ENCODE results near the gene PLXNA2.

The PLXNA2 gene, protein sequence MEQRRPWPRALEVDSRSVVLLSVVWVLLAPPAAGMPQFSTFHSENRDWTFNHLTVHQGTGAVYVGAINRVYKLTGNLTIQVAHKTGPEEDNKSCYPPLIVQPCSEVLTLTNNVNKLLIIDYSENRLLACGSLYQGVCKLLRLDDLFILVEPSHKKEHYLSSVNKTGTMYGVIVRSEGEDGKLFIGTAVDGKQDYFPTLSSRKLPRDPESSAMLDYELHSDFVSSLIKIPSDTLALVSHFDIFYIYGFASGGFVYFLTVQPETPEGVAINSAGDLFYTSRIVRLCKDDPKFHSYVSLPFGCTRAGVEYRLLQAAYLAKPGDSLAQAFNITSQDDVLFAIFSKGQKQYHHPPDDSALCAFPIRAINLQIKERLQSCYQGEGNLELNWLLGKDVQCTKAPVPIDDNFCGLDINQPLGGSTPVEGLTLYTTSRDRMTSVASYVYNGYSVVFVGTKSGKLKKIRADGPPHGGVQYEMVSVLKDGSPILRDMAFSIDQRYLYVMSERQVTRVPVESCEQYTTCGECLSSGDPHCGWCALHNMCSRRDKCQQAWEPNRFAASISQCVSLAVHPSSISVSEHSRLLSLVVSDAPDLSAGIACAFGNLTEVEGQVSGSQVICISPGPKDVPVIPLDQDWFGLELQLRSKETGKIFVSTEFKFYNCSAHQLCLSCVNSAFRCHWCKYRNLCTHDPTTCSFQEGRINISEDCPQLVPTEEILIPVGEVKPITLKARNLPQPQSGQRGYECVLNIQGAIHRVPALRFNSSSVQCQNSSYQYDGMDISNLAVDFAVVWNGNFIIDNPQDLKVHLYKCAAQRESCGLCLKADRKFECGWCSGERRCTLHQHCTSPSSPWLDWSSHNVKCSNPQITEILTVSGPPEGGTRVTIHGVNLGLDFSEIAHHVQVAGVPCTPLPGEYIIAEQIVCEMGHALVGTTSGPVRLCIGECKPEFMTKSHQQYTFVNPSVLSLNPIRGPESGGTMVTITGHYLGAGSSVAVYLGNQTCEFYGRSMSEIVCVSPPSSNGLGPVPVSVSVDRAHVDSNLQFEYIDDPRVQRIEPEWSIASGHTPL (N-terminal part only)

DNA sequence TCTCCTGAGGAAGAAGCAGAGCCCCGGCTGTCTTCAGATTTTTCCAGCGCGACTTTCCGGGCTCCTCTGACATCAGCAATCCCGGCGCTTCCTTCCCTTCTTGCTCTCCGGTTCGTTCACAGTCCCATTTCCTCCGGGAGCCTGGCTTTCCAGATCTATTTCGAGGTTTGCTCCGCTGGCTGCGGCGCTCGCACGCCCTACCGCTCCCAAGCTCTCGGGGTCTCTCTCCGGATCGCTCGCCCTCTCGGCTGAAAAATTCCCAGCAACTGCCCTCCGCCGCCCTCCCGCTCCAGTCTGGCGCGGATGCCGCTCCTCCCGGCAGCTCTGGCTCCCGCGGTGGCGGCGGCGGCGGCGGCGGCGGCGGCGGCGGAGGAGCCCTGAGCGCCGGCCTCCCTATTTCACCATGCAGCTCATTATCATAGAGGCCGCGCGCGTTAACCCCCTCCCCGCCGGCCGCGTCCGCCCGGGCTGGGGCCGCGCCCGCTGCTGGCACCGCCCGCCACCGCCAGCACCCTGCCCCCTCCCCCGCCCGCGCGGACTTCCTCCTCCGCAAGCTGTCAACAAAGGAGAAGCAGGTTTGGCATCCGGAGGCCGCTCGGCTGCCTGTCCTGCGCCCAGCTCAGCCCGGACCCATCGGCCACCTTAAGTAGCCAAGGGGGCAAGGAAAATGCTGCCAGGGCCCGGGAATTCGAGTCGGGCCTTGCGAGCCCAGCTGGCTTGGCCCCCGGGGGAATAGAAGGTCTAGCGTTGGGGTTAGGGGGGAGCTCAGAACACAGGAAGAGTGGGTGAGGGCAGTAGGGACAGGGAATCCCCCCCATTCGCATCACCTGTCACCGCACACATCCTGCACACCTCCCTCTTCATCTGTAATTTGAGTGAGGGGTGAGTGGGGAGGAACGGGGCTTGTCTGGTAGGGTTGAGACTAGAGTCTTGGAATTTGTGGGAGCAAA lies at the start of gene PLXNA2:
Gene PLXNA2 (minus strand): TSS at position 418 of the 950 bp plus-strand sequence. CDS start 26,462 bp downstream, outside the sequence.
- DNase-seq (ENCODE audit: low spot score): peak; percentile 83

DNA sequence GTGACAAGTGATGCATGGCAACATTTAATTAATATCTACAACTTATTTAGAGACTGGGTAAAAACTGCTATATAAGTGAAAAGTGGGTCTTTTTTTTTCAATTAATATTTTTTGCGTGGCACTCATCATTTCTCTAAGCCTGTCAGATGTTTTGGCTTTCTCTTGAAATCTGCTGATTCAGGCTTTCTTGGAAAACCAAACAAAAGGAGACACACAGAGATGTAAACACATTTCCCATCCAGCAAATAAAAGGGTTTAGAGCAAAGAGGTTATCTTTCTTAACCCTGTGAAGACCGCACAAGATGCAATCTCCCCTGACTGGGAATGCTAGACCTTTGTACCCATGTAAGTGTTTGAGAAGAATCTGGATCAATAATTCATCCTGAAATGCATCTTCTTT lies 48.7 kb upstream of the PLXNA2 start:
- DNase-seq (ENCODE audit: low spot score): no peak

DNA sequence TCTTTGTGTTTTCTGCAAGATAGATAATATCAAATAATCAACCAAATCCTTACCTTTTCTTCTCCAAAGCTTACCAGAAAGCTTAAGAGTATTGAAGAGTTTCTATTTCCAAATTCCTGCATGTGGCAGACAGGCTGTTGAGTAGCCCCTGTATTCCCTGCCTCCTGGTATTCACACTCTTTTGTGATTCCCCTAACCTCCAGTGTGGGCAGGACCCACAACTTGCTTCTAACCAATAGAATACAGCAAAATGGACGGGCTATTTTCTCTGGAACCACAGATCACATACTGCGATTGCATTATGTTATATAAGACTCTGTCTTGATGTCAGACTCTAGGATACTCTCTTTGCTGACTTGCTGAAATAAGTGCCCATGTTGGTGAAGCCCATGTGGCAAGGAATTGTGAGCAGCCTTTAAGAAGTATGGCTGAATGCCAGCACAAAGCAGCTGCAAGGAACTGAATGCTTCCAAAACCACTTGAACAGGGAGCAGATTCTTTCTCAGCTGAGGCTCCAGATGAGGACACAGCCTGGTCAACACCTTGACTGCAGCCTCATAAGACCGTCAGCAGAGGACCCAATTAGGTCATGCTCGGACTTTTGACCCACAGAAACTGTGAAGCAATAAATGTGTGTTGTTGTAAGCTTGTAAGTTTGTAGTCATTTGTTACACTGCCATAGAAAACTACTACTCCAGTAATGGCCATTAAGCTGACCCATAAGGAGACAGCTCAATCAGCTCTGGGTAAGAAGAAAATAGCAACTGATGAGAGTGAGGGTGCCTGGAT lies 47.9 kb upstream of the PLXNA2 start:
- peak; percentile 0 for DNase-seq (ENCODE audit: low spot score)

DNA sequence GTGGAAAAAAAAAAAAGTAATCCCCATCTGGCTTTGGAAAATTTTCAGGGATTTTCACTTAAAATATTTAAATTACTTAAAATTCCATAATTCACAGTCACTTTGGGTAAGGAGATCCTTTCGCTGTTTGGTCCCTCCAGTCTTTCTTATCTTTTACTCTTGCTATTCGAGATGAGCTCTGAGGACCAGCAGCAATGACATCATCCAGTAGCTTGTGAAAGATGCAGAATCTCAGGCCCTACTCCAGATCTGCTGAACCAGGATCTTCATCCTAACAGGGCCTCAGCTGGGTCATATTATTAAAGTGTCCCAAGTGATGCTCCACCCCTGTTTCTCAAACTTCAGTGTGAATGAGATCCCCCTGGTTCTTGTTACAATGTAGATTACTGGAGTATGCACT lies 46.9 kb upstream of the PLXNA2 start:
- no peak for DNase-seq (ENCODE audit: low spot score)

DNA sequence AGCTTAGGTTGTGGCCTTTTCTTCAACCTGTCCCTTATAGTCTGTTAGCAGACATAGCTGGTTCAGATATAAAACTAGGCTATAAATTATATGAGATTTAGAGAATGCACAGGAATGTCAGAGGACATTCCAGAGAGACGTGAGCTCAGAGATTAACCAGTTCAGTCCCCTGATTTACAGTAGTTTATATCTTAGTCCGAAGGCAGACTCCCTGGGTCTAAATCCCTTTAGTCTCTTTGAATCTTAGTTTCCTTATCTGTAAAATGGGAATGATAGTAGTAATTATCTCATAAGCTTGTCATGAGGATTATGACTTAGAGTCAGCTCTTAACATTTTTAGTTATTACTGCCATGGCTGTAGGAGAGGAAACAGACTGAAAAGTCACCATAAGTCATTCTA lies 45.5 kb upstream of the PLXNA2 start:
- no peak for DNase-seq (ENCODE audit: low spot score)

DNA sequence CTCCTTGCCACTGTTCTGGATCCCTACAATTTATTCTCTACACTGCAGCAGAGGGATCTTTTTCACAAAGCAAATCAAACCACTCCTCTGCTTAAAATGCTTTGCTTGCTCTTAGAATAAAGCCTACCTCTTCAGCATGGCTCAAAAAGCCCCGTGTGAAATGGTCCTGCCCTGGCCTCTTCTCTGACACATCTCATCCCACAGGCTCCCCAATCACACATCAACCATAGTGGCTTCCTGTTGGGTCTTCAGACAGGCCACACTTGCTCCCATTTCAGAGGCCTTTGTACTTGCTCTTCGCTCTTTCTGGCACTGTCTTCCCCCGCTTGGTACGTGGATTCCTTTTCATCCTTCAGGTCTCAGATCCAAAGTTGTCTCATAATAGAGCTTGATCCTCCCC lies 44.3 kb upstream of the PLXNA2 start:
- no peak for DNase-seq (ENCODE audit: low spot score)

DNA sequence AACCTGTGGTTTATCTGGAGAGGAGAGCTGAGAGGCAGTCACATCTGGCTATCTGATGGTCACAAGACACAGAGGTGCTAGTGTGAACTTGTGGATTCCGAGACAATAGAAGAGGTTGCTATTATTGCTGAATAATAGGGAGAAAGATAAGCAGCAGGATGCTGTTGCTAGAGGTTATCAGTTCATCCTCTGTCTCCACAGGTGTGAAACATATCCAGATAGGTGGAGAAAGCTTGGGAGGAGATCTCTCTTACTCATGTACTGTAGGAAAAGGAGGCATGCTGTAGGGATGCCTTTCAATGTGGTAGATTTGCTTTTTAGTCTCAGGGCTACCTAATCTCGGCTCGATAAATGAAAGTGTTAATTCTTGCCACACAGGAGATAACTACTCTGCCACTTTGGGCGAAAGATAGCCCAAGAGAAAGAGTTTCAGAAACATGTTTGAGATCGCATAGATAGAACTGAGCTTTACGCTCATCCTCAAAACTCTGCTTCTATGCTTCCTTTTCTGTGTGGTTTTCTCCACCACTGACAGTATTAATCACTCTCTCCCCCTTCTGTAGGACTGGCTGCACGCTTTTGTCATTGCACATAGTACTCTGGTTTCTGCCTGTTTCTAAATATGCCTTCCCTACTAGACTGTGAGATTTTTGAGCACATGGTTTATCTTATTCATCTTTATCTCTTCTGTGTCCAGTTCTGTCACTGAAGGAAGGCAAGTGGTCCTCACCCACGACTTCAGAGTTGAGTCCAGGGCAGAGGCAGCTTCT lies 36.7 kb upstream of the PLXNA2 start:
- DNase-seq (ENCODE audit: low spot score): no peak

DNA sequence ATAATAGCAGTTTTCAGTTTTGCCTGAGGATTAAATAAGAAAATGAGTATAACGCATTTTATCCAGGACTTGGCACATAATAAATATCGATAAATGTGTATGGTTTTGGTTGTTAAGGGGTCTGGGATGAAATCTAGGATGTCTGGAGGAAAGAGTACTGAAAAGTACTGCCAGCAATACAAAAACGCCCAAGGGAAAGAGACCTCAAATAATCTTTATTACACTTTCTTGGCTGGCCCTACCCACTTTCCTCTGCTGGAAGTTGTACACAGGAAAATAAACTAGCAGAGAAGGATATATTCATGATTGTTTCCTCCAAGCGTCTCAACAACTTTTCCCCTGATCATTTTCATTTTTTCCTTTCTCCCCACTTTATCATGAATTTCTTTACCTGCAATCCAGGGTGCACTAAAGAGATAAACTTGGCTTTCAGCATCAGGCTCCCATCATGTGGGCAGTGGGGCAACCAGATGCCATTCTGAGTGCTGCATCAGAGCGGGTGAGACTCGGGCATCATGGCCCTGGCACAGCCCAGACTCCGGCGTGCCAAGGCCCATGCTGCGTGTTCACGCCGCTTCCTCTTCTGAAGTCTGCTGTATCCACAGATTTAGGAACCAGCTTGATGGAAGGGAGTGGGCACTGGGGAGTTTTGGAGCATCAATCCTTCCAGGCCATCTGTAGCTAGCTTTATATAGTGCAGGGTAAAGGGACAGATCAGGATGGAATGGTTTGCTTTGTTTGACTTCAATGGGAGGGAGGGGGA lies 35.8 kb upstream of the PLXNA2 start:
- DNase-seq (ENCODE audit: low spot score): no peak

DNA sequence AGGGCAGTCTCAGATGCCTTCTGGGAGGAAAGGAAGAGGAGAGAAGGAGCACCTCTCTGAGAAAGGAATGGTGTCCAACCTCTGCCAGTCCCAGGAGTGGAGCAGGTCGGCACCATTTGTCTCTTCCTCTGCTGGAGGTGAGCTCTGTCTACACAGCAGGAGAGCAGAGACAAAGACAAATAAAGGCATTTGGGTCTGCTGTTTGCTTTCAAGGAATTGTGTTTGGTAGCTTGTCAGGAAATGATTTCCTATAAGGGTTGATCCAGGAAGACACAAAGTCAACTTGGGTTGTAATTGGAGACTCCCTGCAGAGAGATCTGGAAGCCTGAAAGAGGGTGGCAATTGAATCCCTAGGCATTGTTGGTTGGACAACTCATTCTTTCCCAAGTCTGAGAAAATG lies 34.5 kb upstream of the PLXNA2 start:
- DNase-seq (ENCODE audit: low spot score): no peak

DNA sequence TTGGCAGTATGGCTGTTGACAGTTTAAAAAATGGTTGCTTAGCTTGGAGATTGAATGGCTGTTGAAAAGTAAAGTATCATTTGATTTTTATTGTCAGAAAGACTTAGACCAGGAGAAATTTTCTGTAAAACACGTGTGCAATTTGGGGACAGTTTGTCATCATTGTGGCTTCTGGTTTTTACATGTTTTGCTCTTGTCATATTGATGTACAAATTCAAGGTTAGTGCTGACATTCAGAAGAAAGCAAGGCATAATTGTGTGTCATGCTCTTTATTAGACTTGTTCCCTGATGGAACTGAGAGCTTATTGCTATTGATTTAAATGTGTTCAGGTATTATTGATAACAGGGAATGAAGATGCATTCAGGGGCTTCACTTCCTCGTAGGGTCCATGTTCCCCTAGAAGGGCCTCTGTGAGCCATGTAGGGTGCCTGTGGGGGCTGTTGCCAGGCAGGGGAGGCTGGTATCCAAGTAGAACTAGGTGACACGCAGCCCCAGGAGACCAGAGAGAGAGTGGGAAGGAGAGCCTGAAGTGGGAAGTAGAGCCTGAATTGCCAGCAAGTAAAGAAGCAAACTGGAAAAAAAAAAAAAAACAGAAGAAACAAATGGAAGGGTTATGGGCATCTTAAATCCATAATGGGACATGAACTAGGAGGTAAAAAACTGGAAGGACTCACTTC lies 32.7 kb upstream of the PLXNA2 start:
- DNase-seq (ENCODE audit: low spot score): no peak

DNA sequence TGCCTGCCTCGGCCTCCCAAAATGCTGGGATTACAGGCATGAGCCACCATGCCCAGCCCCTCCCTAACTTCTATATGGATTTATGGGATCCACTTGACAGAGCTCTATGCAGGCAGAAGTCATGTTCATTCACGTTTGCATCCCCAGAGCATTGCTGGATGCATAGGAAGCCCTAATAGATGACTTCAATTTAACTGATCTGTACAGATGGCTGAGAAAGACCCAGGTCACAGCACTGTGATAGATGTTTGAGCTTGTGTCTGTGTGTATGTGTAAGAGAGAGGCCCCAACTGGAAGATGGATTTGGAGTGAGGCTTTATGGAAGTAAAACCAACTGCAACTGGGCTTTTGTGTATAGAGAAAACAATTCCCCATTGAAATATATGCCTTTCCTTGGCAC lies 30.9 kb upstream of the PLXNA2 start:
- no peak for DNase-seq (ENCODE audit: low spot score)

DNA sequence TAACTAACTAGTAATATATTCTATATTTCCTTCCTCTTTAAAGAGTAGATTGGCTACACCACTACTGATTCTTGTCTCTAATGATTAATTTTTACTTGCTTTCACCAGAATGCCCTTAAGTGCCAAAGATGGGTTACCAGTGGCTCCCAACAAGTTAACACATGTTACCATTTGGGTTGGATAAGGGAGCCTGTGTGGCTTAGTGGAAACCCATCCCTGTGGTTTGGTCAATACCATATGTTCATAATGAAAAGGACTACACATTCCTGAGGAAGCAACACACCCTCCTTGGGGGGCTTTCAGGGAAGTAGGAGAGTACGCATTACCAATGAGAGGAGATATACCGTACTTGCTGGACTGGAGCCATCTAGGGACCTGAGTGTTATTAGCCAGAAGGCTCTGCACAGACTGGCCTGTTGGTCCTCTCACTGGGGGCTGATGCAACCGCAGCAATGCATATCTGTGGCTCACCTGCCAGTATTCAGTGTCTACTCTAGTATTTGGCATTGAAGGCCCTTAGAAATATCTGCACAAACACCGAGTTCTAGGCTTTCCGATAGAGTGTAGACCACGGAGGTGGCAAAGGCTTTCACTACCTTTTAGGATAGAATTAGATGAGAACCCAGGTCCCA lies 29.3 kb upstream of the PLXNA2 start:
- DNase-seq (ENCODE audit: low spot score): no peak

DNA sequence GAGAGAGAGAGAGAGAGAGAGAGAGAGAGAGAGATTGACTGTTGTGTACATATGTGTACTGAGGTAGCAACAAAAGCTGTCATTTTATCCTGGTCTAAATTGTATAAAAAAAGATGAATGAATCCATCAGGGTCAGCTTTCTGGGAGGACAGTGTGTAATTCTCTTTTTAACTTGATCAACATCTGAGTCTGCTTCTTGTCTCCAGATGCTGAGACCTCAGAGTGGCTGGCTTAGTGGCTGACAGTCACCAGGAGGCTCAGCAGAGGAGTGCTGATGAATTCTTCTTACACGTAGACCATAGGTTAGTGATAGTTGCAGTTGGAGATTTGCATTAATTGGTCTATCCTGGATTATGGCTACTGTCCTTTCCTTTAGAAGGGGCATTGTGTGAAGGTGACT lies 28.5 kb upstream of the PLXNA2 start:
- DNase-seq (ENCODE audit: low spot score): no peak

DNA sequence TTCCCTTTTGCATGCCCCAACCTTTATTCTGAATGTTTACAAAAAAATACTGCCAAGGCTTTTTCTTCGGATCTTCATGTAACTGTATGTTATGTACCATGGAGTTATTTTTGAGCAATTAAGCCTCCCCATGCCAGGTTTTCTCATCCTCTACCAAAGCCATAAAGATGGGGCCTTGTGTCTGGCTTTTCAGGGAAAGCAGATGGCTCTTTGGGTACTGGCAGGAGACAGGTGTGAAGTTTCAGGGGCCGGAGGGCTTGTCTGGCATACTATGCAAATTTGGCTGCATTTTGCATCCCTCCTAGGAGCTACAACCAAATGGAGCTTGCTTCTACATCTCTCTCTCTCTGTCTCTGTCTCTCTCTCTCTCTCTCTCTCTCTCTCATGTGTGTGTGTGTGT lies 28.1 kb upstream of the PLXNA2 start:
- DNase-seq (ENCODE audit: low spot score): no peak

DNA sequence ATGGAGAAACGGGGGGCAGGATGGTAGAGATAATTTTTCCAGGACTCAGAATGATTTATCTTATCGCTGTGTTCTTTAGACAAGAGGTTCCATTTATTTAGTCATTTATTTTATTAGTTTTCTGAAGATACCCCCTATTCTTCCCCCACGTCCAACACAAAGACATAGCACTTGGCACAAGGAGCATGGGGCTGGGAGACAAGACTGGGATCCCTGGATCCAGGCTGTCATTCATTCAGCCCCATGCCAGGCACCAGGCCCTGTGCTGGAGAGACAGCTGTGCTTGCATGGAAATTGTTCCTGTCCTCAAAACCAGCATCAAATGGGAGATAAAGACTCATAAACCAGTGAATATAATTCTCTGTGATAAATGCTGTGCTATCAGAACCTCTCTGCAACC lies 27.1 kb upstream of the PLXNA2 start:
- no peak for DNase-seq (ENCODE audit: low spot score)

DNA sequence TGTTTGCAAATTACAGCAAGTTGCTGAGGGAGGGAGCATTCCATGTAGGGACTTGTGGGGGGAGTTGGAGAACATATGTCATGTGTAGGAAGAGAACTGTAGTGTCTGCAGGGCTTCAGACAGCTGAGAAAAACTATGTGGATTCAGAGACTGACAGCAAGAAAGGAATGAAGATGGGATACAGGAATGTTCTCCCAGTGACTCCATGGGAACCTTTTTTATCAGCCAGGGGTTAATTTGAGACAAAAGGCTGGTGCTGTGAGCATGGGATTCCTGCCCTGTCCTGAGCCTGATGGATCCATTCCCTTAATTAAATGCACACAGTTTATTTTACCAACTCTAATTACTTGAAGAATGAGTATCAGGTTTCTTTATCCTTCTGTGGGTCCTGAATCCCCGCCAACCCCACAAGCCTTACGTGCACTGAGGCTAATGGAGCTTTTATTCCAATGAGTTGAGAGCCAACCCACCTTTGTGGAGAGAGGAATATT lies 26.5 kb upstream of the PLXNA2 start:
- DNase-seq (ENCODE audit: low spot score): no peak

DNA sequence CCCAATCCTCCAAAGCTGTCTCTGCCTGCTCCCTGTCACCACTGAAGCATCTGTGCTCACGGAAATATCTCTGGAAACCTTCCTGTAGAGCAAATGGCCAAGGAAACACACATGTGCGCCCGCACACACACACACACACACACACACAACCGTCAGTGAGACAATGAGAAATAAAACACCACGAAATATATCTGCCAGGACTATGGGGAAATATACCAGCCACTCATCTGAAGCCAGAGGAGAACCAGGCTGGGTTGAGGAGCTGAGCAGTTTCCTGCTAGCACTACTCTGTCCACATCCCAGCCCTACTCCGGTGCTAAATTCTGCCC lies 25.1 kb upstream of the PLXNA2 start:
- DNase-seq (ENCODE audit: low spot score): no peak

Measured in RKO (cell line).